ENCODE measurements around the gene VAMP2.

GRCh38 chr17:8173871-8174322 is 11.1 kb upstream of the VAMP2 start:
- TF ChIP-seq CTCF (IDR thresholded peaks at IDR 0.05) (no peak), FOSL2 (IDR thresholded peaks at IDR 0.05) (no peak), FOSL2 (CRISPR knock-in tag; IDR thresholded peaks at IDR 0.05) (no peak), REST (IDR thresholded peaks at IDR 0.05) (no peak), POLR2A (IDR thresholded peaks at IDR 0.05; ENCODE audit: low read length) (no peak), EHF (CRISPR knock-in tag; IDR thresholded peaks at IDR 0.05) (no peak), ESRRA (IDR thresholded peaks at IDR 0.05; ENCODE audit: borderline replicate concordance, low read length) (no peak), RAD21 (conservative IDR thresholded peaks at IDR 0.05 in 1 of 2, IDR thresholded peaks at IDR 0.05 in 1 of 2) (no peak), JUN (IDR thresholded peaks at IDR 0.05) (no peak)
